ENCODE results near the gene GGA2. TPM values are rescaled to one million over a fixed set of nuclear protein-coding genes. Genes with fewer than 3 reads are reported as not detected.

The GGA2 gene
- total and polyA plus RNA-seq, 3 donors from 2014 or later: 47.2 to 71.9 (median 60.6) TPM

- DNase-seq: no peak
- Histone ChIP-seq H3K9me3 (no peaks in the 10 kb centered on the region), H3K36me3 (ENCODE audit: low read depth, missing control alignments) (no peaks in the 10 kb centered on the region), H3K27me3 (no peaks in the 10 kb centered on the region), H3K27ac (no peak overlapping the region), H3K4me1 (no peaks in the 10 kb centered on the region), H3K4me3 (no peak overlapping the region)
- TF ChIP-seq POLR2A (IDR thresholded peaks at IDR 0.05) (no peak), CTCF (IDR thresholded peaks at IDR 0.05) (no peak)
- 86 to 91% methylated on average over 11 of the region's 11 CpGs for WGBS, 2 donors
- intact Hi-C loops (cut with DNase I; ENCODE audit: low total_unique reads): no loop called here
These were observed 29.9 kb upstream of the GGA2 start for GRCh38 chr16:23539984-23540816.

DNA sequence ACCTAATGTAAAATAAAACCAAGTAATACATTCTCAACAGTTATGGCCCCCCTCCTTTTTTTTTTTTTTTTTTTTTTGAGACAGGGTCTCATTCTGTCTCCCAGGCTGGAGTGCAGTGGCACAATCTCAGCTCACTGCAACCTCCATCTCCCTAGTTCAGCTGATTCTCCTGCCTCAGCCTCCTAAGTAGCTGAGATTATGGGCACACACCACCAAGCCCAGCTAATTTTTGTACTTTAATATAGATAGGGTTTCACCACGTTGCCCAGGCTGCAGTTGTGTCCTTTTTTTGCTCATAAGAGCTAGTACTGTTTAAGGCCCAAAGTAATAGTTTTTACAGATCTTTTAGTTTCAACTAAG lies 28.6 kb upstream of the GGA2 start:
- Histone ChIP-seq H3K4me1 (no peaks in the 10 kb centered on the region), H3K9me3 (no peaks in the 10 kb centered on the region), H3K27ac (no peak overlapping the region), H3K4me3 (no peak overlapping the region), H3K36me3 (ENCODE audit: low read depth, missing control alignments) (no peaks in the 10 kb centered on the region), H3K27me3 (no peaks in the 10 kb centered on the region)
- 89 to 90% methylated on average over 1 of the region's 1 CpG for WGBS, 2 donors
- TF ChIP-seq CTCF (IDR thresholded peaks at IDR 0.05) (no peak), POLR2A (IDR thresholded peaks at IDR 0.05) (no peak)
- intact Hi-C loops (cut with DNase I; ENCODE audit: low total_unique reads): no loop called here
- no peak for DNase-seq

DNA sequence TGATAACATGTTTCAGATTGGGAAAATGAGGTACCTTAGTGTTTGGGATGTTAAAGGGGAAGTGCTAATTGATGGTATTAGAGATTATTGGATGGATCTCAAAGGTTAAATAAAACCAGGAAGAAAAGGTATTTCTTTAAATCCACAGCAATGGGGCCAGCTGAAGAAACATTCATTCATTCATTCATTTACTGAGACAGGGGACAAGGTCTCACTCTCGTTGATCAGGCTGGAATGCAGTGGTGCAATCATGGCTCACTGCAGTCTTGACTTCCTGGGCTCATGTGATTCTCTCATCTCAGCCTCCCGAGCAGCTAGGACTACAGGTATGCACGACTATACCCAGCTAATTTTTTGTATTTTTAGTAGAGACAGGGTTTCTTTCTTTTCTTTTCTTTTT lies 27.1 kb upstream of the GGA2 start:
- no peak for DNase-seq
- H3K36me3 ChIP-seq (ENCODE audit: low read depth, missing control alignments): no peaks in the 10 kb centered on the region
- no peaks in the 10 kb centered on the region for H3K9me3 ChIP-seq
- no peak overlapping the region for H3K27ac ChIP-seq
- 66 to 87% methylated on average over 3 of the region's 3 CpGs for WGBS, 2 donors
- H3K4me1 ChIP-seq: no peaks in the 10 kb centered on the region
- intact Hi-C loops (cut with DNase I; ENCODE audit: low total_unique reads): no loop called here
- TF ChIP-seq POLR2A (IDR thresholded peaks at IDR 0.05) (no peak), CTCF (IDR thresholded peaks at IDR 0.05) (no peak)
- H3K4me3 ChIP-seq: no peak overlapping the region
- no peaks in the 10 kb centered on the region for H3K27me3 ChIP-seq

DNA sequence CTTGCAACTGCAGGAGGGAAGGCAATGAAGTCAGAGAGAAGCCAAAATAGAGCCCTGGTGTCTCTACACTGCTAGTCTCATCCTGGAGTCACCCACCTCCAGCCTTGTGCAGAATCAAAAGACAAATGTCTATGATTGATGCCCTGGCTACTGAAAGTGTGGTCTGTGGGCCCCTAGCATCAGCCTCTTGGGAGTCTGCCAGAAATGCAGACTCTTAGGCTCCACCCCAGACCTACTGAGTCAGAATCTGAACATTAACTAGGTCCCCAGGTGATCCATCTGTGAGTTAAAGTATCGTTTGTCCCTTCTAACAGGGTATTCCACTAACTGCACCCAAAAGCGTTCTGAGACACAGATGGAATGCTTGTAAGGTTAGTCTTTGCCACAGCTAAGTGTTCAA lies 25.6 kb upstream of the GGA2 start:
- H3K4me3 ChIP-seq: no peak overlapping the region
- H3K36me3 ChIP-seq (ENCODE audit: low read depth, missing control alignments): no peaks in the 10 kb centered on the region
- no peaks in the 10 kb centered on the region for H3K4me1 ChIP-seq
- WGBS, 2 donors: 67 to 93% methylated on average over 1 to 2 of the region's 2 CpGs
- intact Hi-C loops (cut with DNase I; ENCODE audit: low total_unique reads): no loop called here
- H3K27ac ChIP-seq: no peak overlapping the region
- DNase-seq: no peak
- no peak for TF ChIP-seq CTCF (IDR thresholded peaks at IDR 0.05)
- no peak for TF ChIP-seq POLR2A (IDR thresholded peaks at IDR 0.05)
- no peaks in the 10 kb centered on the region for H3K9me3 ChIP-seq
- no peaks in the 10 kb centered on the region for H3K27me3 ChIP-seq
